GM18861 (cell line): Measurements from ENCODE around the gene HIVEP3.
A peak's percentile ranks its signal among the peaks of the same experiment; 100 is the strongest.

Experiments used
- ATAC-seq: cut with Tn5 transposase; IDR thresholded peaks from one replicate; pipeline ENCODE4 v1.9.1; 2021; ENCODE audit not compliant: unreplicated experiment

Gene HIVEP3

DNA sequence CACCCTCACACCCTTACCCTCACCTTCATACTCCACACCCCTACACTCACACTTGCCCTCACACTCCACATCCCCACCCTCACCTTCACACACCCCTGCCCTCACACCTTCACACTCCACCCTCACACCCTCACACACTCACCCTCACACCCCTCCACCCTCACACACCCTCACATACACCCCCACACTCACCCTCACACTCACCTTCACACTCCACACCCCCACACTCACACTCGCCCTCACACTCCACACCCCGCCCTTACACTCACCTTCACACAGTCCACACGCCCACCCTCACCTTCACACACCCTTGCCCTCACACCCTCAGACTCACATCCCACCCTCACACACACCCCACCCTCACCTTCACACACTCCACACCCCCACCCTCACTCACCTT, 390.6 kb downstream of the HIVEP3 start:
- no peak for ATAC-seq

DNA sequence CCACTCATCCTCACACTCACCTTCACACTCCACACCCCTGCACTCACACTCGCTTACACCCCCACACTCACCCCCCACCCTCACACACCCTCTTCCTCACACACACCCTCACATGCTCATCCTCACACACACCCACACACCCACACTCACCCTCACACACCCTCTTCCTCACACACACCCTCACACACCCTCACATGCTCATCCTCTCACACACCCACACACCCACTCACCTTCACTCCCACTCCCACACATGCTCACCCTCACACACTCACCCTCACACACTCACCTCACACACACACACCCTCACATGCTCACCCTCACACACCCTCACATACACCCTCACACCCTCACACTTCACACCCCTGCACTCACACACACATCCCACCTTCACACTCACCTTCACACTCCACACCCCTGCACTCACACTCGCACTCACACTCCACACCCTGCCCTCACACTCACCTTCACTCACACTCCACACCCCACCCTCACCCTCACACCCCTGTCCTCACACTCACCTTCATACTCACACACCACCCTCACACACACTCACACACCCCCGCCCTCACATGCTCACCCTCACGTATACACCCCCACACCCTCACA, 391.7 kb downstream of the HIVEP3 start:
- ATAC-seq: no peak

DNA sequence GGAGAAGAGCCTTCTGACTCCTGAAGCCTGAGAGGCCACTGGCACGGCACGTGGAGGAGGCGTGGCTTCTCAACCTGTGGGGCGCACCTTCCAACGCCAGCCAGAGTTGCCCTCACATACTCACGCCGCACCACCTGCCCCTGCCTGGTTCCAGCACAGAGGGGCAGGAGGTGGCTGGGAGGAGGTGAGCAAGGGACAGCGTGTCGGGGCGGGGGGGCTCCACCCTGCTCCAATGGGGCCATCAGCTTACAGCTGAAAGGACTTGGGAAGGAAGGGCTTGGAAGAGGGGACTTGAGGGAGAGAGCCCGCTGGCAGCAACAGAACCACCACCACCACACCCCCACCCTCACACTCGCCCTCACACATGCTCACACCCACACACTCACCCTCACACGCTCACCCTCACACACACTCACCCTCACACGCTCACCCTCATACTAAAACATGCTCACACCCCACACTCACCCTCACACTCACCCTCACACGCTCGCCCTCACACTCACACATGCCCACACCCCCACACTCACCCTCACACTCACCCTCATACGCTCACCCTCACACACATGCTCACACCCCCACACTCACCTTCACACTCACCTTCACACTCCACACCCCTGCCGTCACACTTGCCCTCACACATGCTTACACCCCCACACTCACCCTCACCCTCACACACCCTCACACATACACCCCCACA, 392.7 kb downstream of the HIVEP3 start:
- ATAC-seq: no peak

DNA sequence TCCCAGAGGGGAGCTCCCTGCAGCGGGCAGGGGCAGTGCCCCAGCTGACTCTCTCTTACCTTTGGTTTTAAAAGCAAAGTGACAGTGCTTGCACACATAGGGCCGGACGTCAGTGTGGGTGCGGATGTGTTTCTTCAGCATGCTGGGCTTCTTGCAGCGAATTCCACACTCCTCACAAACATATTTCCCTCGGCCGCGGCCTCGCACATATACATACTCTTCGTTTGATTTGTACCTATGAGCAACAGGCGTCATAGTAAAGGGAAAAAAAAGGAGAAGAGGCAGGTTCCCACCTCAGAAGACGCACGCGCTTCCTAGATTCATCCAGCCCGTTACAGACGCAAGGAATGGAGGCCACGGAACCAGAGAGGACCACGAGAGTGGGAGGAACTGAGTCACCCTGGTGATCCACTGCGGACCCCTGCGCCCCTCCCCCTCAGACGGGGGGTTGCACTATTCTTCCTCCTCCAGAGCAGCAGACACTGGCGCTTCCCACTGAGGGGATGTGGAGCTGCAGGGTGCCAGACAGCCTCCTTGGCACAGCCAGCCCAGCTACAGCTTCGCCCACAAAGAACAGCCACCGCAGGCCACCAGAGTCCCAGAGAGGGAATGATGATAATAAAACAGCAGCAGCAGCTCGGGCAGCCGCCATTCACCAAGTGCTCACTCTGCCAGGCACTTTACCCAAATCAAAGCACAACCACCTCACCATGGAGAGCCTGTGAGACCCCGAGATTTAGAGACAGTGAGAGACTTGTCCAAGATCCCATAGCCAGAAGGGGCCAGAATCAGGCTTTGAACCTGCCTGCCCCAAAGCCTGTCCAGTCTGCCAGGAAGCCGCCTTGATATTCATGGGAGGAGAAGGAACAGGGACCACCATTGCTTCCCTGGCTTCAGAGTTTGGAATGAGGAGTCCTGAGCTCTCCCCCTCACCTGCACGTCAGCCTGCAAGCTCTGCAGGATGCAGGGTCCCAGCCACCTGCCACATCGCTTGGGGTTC, 393.7 kb downstream of the HIVEP3 start:
- no peak for ATAC-seq

DNA sequence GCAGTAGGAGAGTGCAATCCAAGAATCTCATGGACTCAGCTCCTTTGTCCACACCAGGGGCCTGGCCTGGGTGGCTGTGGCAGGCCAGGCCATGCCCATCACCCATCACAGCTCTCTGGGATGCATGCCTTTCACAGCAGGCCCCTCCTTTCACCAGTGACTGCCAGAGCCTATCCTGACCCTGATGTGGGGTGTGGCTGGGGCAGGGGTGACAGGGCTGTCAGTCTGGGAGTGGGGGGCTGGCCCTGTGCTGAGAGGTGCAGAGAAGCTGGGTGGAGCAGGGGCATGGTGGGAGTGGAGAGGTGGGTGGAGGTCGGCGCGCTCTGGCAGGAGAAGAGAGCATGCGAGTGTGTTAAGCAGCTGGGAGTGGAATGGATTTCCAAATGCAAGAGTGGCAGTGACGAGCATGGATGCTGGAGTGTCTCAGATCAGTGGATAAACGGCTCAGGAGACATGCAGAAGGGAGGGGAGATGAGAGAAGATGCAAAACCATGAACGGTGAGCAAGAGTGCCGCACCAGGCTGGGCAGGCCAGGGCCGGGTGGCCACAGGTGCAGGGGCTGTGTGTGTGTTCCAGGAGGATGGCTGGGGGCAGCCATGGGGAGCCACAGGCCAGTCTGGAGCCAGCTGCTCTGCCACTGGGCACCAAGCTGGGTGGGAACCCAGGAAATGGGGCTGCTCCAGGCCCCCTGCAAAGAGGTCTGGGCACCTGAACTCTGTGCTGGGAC, 394.6 kb downstream of the HIVEP3 start:
- no peak for ATAC-seq

DNA sequence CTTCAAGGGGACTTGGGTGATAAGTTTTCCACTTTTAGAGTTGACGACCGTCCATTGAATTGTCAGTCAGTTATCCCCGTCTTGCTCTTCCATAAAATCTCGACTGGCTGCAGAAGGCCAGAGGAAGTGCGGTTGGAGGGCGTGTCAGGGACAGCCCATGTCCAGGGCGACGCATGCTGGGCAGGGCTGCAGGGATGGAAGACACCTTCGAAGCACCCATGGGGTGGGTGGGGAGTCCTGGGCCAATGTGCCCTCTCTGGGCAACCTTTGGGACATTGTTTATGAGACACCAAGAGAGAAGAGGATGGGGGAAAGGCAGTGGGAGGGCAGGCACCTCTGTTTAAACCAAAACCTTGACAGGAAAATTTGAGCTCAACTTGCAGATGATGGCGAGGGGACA, 395.7 kb downstream of the HIVEP3 start:
- no peak for ATAC-seq

DNA sequence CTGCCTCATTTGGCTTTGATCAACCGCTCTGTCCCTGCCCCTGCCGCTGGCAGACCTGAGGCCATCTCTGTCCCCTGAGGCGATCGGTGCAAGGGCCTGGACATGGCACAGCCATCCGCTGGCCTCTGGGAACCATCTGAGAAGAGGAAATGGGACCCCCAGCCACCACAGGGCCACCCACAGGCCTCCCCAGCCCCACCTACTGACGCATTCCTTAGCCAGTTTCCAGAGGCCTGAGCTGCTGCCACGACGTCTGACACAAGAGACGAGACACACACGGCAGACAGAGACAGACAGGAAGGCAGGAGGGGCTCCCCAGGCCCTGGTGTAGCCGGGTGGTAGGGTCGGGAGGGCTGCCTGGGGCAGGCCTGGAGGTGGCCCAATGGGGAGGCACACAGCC, 397.0 kb downstream of the HIVEP3 start:
- no peak for ATAC-seq

DNA sequence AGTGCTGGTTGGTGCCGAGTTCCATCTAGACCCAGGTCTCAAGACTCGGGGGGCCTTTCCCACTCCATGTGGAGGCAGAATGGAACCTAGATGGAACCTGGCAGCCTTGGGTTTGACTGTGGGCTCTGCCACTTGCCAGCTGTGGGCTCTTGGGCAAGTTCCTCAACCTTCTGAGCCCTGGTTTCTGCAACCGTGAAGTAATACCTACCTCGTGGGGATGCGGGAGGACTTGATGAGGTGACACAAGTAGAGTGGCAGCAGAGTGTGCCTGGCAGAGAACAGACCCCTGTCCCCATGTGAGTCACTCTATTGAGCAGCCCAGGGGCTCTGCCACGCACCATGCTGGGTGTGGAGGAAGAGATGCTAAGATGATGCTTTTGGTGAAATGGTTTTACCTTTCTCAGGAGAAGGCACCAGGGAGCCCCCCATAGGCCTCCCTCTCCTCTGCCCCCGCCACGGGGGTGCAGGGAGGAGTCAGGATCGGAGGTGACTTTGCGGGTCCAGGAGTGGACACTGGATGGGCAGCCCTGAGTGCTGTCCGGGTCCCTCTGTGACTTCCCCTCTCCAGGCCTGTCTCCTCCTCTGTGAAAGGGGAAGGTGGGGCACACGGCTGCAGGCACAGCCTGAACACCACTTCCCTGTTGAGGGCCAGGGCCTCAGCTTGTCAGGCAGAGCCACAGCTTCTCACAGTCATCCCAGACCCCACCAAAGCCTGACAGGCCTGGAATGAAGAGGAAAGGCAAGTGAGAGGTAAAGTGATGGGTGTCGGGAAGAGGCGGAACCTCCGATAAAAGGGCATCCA, 397.6 kb downstream of the HIVEP3 start:
- no peak for ATAC-seq

DNA sequence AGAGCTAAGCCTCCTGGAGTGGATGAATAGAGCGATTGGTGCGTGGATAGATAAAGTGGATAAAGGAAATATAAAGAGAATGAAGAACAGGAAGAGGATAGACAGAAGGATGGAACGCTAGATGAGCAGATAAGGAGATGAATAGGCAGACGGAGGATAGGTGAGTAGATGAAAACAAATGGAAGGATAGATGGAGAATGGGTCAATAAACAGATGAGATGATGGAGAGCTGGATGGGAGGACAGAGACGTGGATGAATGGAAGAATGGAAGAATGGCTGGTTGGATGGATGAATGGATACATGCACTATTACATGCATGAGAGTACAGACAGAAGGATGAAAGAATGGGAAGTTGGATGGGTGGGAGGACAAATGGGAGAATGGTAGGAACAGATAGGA, 399.1 kb downstream of the HIVEP3 start:
- no peak for ATAC-seq

DNA sequence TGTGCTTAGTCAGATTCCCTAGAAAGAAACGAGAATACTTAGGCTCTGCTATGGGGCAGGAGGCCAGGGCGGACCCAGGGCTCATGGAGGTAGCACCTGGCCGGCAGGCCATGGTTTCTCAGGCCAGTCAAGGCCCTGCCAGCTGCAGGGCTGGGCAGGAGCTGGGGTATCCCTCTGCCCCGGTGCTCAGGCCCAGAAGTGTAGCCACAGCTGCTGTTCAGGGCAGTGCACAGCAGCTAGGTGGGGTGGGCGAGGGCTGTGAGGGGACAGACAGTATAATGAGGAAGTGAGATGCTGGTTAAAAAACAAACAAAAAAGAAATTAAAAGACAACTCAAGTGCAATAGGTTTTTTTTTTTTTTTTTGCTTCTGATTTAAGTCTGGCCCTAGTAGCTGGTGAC, 400.3 kb downstream of the HIVEP3 start:
- no peak for ATAC-seq

DNA sequence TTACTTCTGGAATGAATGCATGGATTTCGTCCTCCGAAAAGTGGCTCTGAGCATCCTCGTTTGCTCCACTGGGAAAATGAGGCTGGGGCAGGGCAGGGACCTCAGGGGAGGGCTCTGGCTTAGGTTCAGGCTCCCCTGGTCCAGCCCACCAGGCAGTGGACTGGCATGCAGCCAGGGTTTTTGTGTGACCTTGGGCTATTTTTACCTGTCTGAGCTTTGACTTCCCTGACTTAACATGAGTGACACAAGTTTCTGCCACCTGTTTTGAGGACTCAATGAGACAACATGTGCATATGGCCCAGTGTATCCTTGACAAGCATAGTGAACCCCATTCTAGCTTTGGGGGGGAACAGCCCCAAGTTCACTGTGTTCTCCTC, 401.7 kb downstream of the HIVEP3 start:
- no peak for ATAC-seq

DNA sequence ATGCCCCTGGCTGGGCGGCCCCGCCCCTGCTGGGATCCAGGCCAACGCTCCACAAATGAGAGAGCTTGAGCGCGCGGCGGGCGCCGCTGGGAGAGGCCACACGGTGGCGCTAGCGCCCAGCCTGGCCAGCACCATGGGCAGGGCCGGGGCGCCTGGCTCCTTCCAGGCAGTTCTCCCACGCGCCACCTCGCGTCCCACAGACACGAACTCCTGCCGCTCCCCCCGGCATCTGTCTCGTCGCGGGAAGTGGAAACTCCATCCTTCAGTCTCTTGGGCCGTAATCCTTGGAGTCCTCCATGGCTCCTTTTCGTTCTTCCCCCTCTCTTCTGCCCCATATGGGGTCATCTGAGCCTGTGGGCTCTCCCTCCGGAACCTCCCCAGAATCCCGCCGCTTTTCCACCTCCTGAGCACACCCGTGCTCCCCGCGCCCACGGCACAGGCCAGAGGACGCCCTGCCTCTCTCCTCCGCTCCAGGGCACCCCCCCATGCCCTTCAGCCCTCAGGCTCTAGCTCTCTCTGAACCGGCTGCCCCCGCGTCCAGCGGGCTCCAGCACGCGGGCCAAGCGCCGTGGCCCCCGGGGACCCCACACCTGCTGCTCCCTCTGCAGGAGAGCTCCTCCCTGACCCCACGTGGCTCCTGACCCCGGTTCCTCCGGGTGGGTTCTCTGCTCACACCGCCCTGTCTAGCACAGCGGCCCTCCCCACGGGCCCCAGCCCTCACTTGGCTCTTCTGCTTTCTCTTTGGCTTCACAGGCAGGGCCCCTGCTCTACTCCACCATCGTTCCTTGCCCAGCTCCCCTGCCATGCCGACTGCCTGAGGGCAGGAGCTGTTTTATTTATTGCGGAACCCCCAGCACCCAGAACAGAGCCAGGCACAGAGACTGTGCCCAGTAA, 402.3 kb downstream of the HIVEP3 start:
- peak; percentile 59 for ATAC-seq

DNA sequence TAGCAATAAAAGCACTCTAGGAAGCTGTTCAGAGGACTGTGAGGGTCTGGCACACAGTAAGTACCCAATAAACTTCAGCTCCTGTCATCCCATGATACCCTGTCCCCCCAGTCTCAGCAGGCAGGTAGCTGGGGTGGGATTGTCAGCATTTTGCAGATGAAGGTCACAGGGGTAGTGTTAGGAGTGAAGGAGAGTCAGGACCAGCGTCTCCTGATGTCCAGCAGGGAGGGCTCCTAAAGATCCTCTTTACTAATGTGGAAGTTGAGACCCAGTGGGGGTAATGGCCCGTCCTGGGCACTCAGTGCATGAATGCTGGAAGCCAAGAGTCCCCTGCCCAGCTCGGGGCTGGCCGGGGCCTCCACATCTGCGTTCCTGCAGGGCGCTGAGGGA, 402.9 kb downstream of the HIVEP3 start:
- ATAC-seq: no peak

DNA sequence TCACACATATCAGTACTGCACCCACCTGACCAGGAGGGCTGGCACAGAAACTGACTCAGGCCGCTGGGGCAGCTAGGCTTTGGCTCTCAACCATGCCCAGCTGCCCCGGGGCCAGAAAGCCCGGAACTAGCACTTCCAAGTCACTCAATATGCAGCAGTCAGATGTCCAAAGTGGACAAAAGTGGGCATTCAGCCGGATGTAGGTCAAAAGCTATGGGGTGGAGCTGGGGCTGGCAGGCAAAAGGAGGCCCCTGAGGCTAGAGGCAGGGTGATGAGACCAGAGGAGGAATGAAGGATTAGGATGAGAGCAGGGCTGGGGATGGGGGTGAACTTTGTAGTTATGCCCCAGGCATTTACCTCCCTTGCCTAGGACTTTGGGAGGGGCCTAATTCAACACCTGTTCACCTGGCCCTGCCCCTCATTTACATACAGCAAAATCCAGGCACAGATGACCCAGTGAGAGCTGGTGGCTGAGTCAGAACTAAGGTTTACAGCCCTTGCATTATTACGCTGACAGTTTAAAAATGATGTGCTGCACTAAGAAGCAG, 403.5 kb downstream of the HIVEP3 start:
- no peak for ATAC-seq

DNA sequence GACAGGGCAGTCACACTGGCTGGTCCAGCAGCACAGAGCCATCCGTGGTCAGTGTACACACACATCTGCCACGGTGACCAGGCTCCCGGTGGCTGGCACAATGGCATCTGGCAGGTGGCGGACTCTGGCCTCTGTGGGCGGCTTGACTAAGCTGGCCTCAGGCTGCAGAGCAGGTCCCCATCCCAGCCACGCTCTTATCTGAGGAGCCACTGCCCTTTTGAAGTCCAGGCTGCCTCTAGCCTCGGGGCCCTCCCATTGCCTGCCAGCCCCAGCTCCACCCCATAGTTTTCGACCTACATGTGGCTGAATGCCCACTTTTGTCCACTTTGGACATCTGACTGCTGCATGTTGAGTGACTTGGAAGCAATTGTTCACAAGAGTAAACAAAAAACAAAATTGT, 404.3 kb downstream of the HIVEP3 start:
- no peak for ATAC-seq

DNA sequence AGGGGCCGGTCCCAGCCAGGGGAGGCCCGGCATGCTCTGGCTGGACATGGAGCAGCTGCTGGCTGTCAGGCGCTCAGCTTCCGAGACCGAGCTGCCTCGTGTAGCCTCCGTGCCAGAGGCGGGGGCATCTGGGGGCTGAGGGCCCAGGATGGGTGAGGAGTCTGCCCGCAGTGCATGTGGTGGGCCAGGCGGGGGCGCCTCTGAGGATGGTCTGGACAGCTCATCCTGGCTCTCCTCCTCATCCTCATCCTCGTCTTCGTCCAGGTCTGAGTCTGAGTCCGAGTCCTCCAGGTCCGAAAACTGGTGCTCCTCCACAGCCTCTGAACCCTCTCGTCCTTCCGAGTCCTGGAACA, 405.4 kb downstream of the HIVEP3 start:
- ATAC-seq: no peak

DNA sequence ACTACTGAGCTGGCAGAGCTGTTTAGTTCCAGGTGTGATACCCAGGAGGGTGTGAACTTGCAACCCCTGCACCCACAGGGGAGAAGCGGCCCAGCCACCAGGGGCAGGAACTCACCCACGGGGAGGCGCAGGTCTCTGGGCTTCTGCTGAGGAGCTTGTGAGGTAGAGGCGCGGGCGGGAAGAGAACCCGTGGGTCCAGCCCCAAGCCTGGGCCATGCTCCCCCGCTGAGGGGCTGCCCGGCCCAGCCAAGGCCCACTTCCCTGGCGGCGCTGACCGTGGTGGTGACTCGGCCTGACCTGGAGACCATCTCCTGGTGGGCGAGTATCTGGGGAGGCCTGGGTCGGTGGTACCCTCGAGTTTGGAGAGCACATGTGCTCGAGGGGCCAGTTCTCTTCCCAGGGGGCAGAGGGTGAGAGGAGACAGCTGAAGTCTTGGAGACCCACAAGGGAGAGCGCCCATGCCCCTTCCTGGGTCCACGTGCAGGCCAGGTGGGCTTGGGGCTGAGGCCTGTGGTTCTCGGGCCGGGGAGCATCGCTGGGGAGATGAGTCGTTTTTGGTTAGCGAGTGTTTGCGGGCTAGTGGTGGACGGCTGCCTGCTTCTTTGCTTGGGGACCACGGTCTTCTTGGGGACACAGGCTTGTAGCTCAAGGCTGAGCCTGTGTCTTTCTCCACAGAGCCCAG, 405.9 kb downstream of the HIVEP3 start:
- ATAC-seq: no peak

DNA sequence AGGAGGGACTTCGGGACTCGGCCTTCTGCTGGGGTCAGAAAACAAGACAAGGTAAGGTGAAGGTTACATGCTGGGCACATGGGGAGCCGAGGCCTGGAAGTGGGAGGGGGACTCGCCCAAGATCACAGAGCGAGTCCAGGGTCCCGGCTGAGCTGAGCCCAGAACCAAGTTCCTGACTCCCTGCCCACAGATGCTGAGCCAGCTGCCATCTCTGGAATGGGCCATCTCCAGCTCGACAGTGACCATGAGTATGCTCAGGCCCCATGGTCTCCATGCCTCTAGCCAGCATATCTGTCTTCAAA, 407.5 kb downstream of the HIVEP3 start:
- ATAC-seq: no peak
